Heart left ventricle (tissue), 16 donors: ENCODE measurements around the gene KRTAP1-4. TPM values are rescaled to one million over a fixed set of nuclear protein-coding genes. Genes with fewer than 3 reads are reported as not detected.

Source experiments
- ATAC-seq, 4 donors: fragments of 200-7000 bp; cut with Tn5 transposase; one replicate each; pipeline ENCODE4 v1.9.1; 2020 to 2022; ENCODE audit warnings: moderate library complexity in 4 of 4, mild to moderate bottlenecking in 3 of 4, moderate number of reproducible peaks in 1 of 4
- DNase-seq, 5 donors: peaks; one replicate each; pipeline ENCODE4 v3.0.0-alpha.2; 2020
- H3K27ac ChIP-seq, 12 donors: fragments of 200-600 bp; sonication (generic) in 4 of 12; one replicate each; pipeline versions ENCODE4 v1.5.0 to v1.8.0; 2016 to 2022; ENCODE audit warnings: mild to moderate bottlenecking in 2 of 12
- H3K27me3 ChIP-seq, 9 donors: fragments of 200-600 bp; sonication (generic) in 2 of 9; one replicate each; pipeline versions ENCODE4 v1.5.1 to v1.8.0; 2016 to 2022; ENCODE audit warnings: mild to moderate bottlenecking in 3 of 9
- H3K36me3 ChIP-seq, 9 donors: fragments of 200-600 bp; sonication (generic) in 2 of 9; one replicate each; pipeline versions ENCODE4 v1.5.0 to v1.8.0; 2018 to 2022; ENCODE audit warnings: mild to moderate bottlenecking in 2 of 9
- H3K4me1 ChIP-seq, 12 donors: fragments of 200-600 bp; sonication (generic) in 4 of 12; one replicate each; pipeline versions ENCODE4 v1.5.0 to v1.8.0; 2016 to 2022; ENCODE audit warnings: mild to moderate bottlenecking in 3 of 12
- H3K4me3 ChIP-seq, 12 donors: fragments of 200-600 bp; sonication (generic) in 4 of 12; one replicate each; pipeline versions ENCODE4 v1.5.0 to v1.8.0; 2017 to 2022; ENCODE audit warnings: mild to moderate bottlenecking in 9 of 12, moderate library complexity in 4 of 12
- H3K9me3 ChIP-seq, 12 donors: fragments of 200-600 bp; sonication (generic) in 4 of 12; one replicate each; pipeline versions ENCODE4 v1.5.0 to v1.8.0; 2016 to 2022; ENCODE audit warnings: mild to moderate bottlenecking in 1 of 12
- POLR2A ChIP-seq, 2 donors: fragments of 450-650 bp; IDR thresholded peaks; one replicate each; pipeline ENCODE4 v1.6.1; 2017; ENCODE audit warnings: antibody characterized with exemption in 2 of 2, mild to moderate bottlenecking in 2 of 2, moderate library complexity in 2 of 2
- WGBS, 4 donors: extraction: QIAGEN DNeasy Blood & Tissue Kit in 2 of 4; methylation state at CpG; one replicate each; pipeline versions ENCODE4 v1.1.5 to v1.1.7; 2013 to 2018; 5-methylcytosine and 5-hydroxymethylcytosine counted together
- intact Hi-C, 10 donors: fragments of 100-400 bp; cut with DNase I; formaldehyde crosslinking; loops; one replicate each; pipeline versions ENCODE4 v1.11.1 to v1.14.2; 2022
- polyA plus RNA-seq, 2 donors: library from polyadenylated mRNA; stranded (reverse); fragments of 200-250 nt; gene quantifications; one replicate each; pipeline ENCODE4 v1.2.3, GENCODE V29; 2013
- total RNA-seq, 9 donors: library from RNA; depleted of rRNA in 2 of 9; stranded (reverse); fragments of >200 nt in 2 of 9; fragmentation: NEBNext Ultra II Directional in 3 of 9; extraction: Animal tissue kit (Norgen Biotek cat#: 25700) in 3 of 9; gene quantifications; one replicate each; pipeline versions ENCODE4 v1.1.0 to v1.2.4, GENCODE V29; 2016 to 2023
- TF ChIP-seq, protein P1 (sequence below), 12 donors: fragments of 200-600 bp; sonication (generic) in 4 of 12; IDR thresholded peaks; one replicate each; pipeline versions ENCODE4 v1.5.0 to v1.8.0; 2018 to 2022; ENCODE audit warnings: antibody characterized with exemption in 12 of 12, mild to moderate bottlenecking in 5 of 12
- donor health status: ischemic (EF 13 %, LVEDD 7.1; RV severe dilation, severe dysfunction).
- donor health status: healthy with polysubstance abuse.
- donor health status: DM: no; HTN: yes; CAD: no.
- donor health status: DM: no; HTN: no; CAD: no.
- donor health status: ischemic (EF 25% LVEDD 6.9; RV normal size, moderate dysfunction).
- donor health status: ischemic (EF 25% LVEDD 5.7; RV mildly dilated, moderate dysfunction).
- donor health status: healthy.
- donor health status: DM: yes; HTN: yes; CAD: no.
- donor health status: ischemic (EF 35%, LVEDD 5.7; RV mildly dilated, moderate dysfunction).
- donor health status: nonischemic (EF 11% LVEDD 7.7; RV severe dilation, severe dysfunction).
- donor health status: DM: yes; HTN: yes; CAD: no.
- donor health status: PGD.
- donor health status: ischemic (EF 29% LVEDD 5.4; RV normal size, mild dysfunction).
- donor health status: nonischemic (EF 23%, LVEDD 6.1; RV moderate dilation, normal function).

Gene KRTAP1-4
- total and polyA plus RNA-seq, 11 donors, result not detected

DNA sequence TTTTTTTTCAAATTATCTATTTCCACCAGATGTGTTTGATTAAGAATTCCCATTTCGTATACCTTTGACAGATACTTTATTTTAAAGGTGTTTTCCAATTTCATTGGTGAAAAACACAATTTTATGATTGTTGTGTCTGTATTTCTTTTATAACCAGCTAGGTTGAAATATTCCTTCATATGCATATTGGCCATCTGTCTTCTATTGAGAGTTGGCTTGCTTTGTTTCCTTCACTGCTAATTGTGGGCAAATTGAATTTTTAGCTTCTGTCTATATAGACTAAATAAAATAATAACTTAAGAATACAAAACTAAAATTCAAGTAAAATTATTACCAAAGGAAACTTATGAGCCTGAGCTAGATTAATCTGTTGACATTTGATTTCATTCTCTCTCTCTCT is 34.9 kb downstream of the KRTAP1-4 start:
- peaks cover 0 to 48% (median 12%) of the 10 kb centered on the region in 9 donors for H3K27me3 ChIP-seq
- 52 to 82% (median 59%) methylated on average over 1 of the region's 1 CpG for WGBS, 4 donors
- H3K4me1 ChIP-seq, result no peaks in the 10 kb centered on the region
- no peak for TF ChIP-seq POLR2A (IDR thresholded peaks at IDR 0.05)
- TF ChIP-seq, protein P1, sequence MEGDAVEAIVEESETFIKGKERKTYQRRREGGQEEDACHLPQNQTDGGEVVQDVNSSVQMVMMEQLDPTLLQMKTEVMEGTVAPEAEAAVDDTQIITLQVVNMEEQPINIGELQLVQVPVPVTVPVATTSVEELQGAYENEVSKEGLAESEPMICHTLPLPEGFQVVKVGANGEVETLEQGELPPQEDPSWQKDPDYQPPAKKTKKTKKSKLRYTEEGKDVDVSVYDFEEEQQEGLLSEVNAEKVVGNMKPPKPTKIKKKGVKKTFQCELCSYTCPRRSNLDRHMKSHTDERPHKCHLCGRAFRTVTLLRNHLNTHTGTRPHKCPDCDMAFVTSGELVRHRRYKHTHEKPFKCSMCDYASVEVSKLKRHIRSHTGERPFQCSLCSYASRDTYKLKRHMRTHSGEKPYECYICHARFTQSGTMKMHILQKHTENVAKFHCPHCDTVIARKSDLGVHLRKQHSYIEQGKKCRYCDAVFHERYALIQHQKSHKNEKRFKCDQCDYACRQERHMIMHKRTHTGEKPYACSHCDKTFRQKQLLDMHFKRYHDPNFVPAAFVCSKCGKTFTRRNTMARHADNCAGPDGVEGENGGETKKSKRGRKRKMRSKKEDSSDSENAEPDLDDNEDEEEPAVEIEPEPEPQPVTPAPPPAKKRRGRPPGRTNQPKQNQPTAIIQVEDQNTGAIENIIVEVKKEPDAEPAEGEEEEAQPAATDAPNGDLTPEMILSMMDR (IDR thresholded peaks at IDR 0.05), result no peak
- H3K4me3 ChIP-seq, result no peak overlapping the region
- DNase-seq (no peak), ATAC-seq (no peak)
- no peak overlapping the region for H3K27ac ChIP-seq
- intact Hi-C loops, result no loop called here
- H3K36me3 ChIP-seq, result no peaks in the 10 kb centered on the region
- peaks cover 0 to 3% (median 0%) of the 10 kb centered on the region in 12 donors for H3K9me3 ChIP-seq

- no peak for TF ChIP-seq POLR2A (IDR thresholded peaks at IDR 0.05)
- TF ChIP-seq, protein P1 (IDR thresholded peaks at IDR 0.05), result no peak
- ATAC-seq, result no peak
- no peaks in the 10 kb centered on the region for H3K36me3 ChIP-seq
- H3K4me1 ChIP-seq, result no peaks in the 10 kb centered on the region
- no peak for DNase-seq
- no peak within 1 kb of the TSS for H3K4me3 ChIP-seq
- H3K27me3 ChIP-seq, result peaks cover 0 to 48% (median 12%) of the 10 kb centered on the region in 9 donors
- 27 to 43% (median 35%) methylated on average over 3 to 4 of the region's 4 CpGs for WGBS, 4 donors
- intact Hi-C loops, result no loop called here
- H3K9me3 ChIP-seq, result peaks cover 0 to 3% (median 0%) of the 10 kb centered on the region in 12 donors
- no peak within 1 kb of the TSS for H3K27ac ChIP-seq
Measured at GRCh38 chr17:40993839-40994238, 36.2 kb downstream of the KRTAP1-4 start, which contains the start of gene KRTAP3-3. KRTAP3-3 (minus strand) TSS chr17:40994164; CDS start chr17:40994097, 67 bp downstream.

- Histone ChIP-seq H3K27ac (no peak overlapping the region), H3K27me3 (peaks cover 0 to 41% (median 9%) of the 10 kb centered on the region in 9 donors), H3K9me3 (peaks cover 0 to 3% (median 0%) of the 10 kb centered on the region in 12 donors), H3K4me3 (no peak overlapping the region), H3K36me3 (no peaks in the 10 kb centered on the region), H3K4me1 (no peaks in the 10 kb centered on the region)
- ATAC-seq, result no peak
- TF ChIP-seq POLR2A (IDR thresholded peaks at IDR 0.05), result no peak
- WGBS, 4 donors, result 89 to 95% (median 93%) methylated on average over 2 of the region's 2 CpGs
- intact Hi-C loops, result no loop called here
- no peak for DNase-seq
Measured at GRCh38 chr17:40993084-40993483, 36.9 kb downstream of the KRTAP1-4 start.

DNA sequence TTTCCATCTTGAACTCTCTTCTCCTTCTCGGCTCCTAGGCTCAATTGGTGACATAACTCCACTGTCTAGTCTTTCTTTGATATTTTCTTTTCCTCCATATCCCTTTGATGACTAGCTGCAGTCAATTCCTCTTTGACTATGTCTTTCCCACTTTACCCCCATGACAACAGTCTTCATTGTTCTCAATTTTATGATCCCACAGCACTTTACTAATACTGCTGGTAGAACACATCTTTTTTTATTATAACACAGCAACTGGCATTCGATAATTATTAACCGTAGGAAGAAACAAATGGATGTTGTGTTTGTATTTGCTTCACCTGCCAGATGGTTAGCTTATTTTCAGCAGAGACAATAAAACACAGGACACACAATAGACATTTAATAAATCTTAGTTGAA is 37.3 kb downstream of the KRTAP1-4 start:
- H3K4me1 ChIP-seq, result no peaks in the 10 kb centered on the region
- DNase-seq, result no peak
- no peak overlapping the region for H3K27ac ChIP-seq
- TF ChIP-seq, protein P1 (IDR thresholded peaks at IDR 0.05), result no peak
- TF ChIP-seq POLR2A (IDR thresholded peaks at IDR 0.05), result no peak
- H3K27me3 ChIP-seq, result peaks cover 0 to 41% (median 9%) of the 10 kb centered on the region in 9 donors
- WGBS, 4 donors, result 82 to 88% (median 84%) methylated on average over 3 of the region's 3 CpGs
- H3K9me3 ChIP-seq, result peaks cover 0 to 3% (median 0%) of the 10 kb centered on the region in 12 donors
- ATAC-seq, result no peak
- intact Hi-C loops, result no loop called here
- no peaks in the 10 kb centered on the region for H3K36me3 ChIP-seq
- H3K4me3 ChIP-seq, result no peak overlapping the region

GRCh38 chr17:40986920-40987319 is 43.1 kb downstream of the KRTAP1-4 start:
- peaks cover 0 to 26% (median 9%) of the 10 kb centered on the region in 9 donors for H3K27me3 ChIP-seq
- no peak for ATAC-seq
- WGBS, 4 donors, result 57 to 63% (median 60%) methylated on average over 8 of the region's 8 CpGs
- H3K4me3 ChIP-seq, result no peak overlapping the region
- peaks cover 0 to 3% (median 0%) of the 10 kb centered on the region in 12 donors for H3K9me3 ChIP-seq
- H3K4me1 ChIP-seq, result no peaks in the 10 kb centered on the region
- intact Hi-C loops, result no loop called here
- H3K36me3 ChIP-seq, result no peaks in the 10 kb centered on the region
- no peak overlapping the region for H3K27ac ChIP-seq
- TF ChIP-seq POLR2A (IDR thresholded peaks at IDR 0.05), result no peak
- TF ChIP-seq, protein P1 (IDR thresholded peaks at IDR 0.05), result no peak
- DNase-seq, result no peak
